Stomach (tissue), 9 donors: ENCODE data around the gene HTRA3. TPM values are rescaled to one million over a fixed set of nuclear protein-coding genes. Genes with fewer than 3 reads are reported as not detected.

Experiments used
- DNase-seq, 2 donors: peaks; one replicate each; pipeline versions ENCODE4 v3.0.0 to v3.0.0-alpha.2; 2013 to 2019
- H3K27ac ChIP-seq, 5 donors: fragments of 200-600 bp in 4 of 5; sonication (generic) in 4 of 5; one replicate each; pipeline ENCODE4 v1.5.1; 2013 to 2019; ENCODE audit warnings: mild to moderate bottlenecking in 1 of 5, moderate library complexity in 1 of 5
- H3K27me3 ChIP-seq, 3 donors: fragments of 200-600 bp; sonication (generic); one replicate each; pipeline ENCODE4 v1.5.1; 2017 to 2019; ENCODE audit warnings: mixed run types in 1 of 3
- H3K36me3 ChIP-seq, 4 donors: fragments of 200-600 bp; sonication (generic); 1 replicate in 3 of 4; 2 replicates in 1 of 4; pipeline ENCODE4 v1.5.1; 2016 to 2019
- H3K4me1 ChIP-seq, 4 donors: fragments of 200-600 bp; sonication (generic); one replicate each; pipeline ENCODE4 v1.5.1; 2016 to 2019
- H3K4me3 ChIP-seq, 4 donors: fragments of 200-600 bp; sonication (generic) in 3 of 4; one replicate each; pipeline ENCODE4 v1.5.1; 2016 to 2019; ENCODE audit warnings: mild to moderate bottlenecking in 1 of 4
- H3K9me3 ChIP-seq, 4 donors: fragments of 200-600 bp; sonication (generic); one replicate each; pipeline ENCODE4 v1.5.1; 2016 to 2019
- EP300 ChIP-seq: sonication (generic); formaldehyde crosslinking; IDR thresholded peaks from one replicate; pipeline ENCODE4 v1.6.1; 2017; ENCODE audit warnings: antibody characterized with exemption
- POLR2A ChIP-seq, 4 donors: fragments of 450-650 bp; IDR thresholded peaks; one replicate each; pipeline ENCODE4 v1.6.1; 2016; ENCODE audit warnings: antibody characterized with exemption in 4 of 4, control low read depth in 2 of 4, mild to moderate bottlenecking in 1 of 4, moderate library complexity in 1 of 4
- POLR2AphosphoS5 ChIP-seq, 3 donors: sonication (generic); formaldehyde crosslinking; IDR thresholded peaks; one replicate each; pipeline ENCODE4 v1.6.1; 2016; ENCODE audit warnings: antibody characterized with exemption in 3 of 3
- WGBS, 5 donors: extraction: QIAGEN DNeasy Blood & Tissue Kit in 3 of 5; methylation state at CpG; one replicate each; pipeline versions ENCODE4 v1.1.5 to v1.1.7; 2013 to 2018; 5-methylcytosine and 5-hydroxymethylcytosine counted together
- intact Hi-C: fragments of 100-400 bp; cut with DNase I; formaldehyde crosslinking; loops from one replicate; pipeline ENCODE4 v1.15.1; 2023; ENCODE audit warnings: low total_unique reads
- polyA plus RNA-seq, 3 donors: library from polyadenylated mRNA; stranded (reverse); fragments of 200-250 nt; gene quantifications; one replicate each; pipeline ENCODE4 v1.2.3, GENCODE V29; 2013
- total RNA-seq, 5 donors: library from RNA; depleted of rRNA; stranded (reverse); fragments of >200 nt; gene quantifications; one replicate each; pipeline versions ENCODE4 v1.1.0 to v1.2.3, GENCODE V29; 2014 to 2016
- TF ChIP-seq, protein P1 (sequence below), 7 experiments: fragments of 450-650 bp in 4 of 7; fragments of 200-600 bp in 3 of 7; sonication (generic) in 3 of 7; IDR thresholded peaks; one replicate each; pipeline ENCODE4 v1.5.1; 2016 to 2019; ENCODE audit warnings: antibody characterized with exemption in 7 of 7, control low read depth in 2 of 7, mild to moderate bottlenecking in 1 of 7
- donor health status: healthy with polysubstance abuse.
- donor health status: Bipolar disorder and iron deficiency.
- donor health status: healthy.

Gene HTRA3
- total and polyA plus RNA-seq, 8 donors, result 6.6 to 26.8 (median 15.9) TPM

DNA sequence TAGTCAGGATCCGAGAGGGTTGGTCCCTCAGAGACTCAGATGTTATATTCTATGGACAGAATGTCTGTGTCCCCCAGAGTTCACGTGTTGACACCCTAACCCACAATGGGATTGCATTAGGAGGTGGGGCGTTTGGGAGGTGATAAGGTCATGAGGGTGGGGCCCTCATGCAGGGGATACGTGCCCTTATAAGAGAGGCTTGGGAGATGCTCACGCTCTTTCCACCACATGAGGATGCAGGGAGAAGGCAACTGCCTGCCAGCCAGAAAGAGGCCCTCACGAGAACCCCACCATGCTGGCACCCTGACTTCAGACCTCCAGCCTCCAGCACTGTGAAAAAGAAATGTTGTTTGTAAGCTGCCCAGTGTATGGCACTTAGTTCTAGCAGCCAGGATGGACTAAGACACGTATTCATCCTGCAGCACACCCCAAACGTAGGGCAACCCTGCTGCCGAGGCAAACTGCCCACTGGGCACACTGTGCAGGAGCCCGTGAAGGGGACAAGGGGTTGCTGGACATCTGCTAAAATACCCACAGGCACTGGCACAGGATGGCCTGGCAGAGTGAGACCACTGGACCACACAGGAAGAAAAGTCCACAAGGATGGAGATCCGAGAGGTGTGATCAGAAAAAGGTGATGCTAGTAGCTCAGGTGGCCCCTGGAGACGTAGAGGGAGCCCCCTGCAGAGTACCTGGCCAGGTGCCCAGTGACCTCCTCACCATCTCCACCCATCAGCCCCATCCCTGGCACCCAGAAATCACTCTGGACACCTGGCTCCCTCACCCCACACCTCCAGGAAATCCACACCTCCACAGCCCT, 62.7 kb downstream of the HTRA3 start:
- intact Hi-C loops, result no loop called here
- TF ChIP-seq POLR2A (IDR thresholded peaks at IDR 0.05) (no peak), POLR2AphosphoS5 (IDR thresholded peaks at IDR 0.05) (no peak), EP300 (no peak)
- TF ChIP-seq, protein P1, sequence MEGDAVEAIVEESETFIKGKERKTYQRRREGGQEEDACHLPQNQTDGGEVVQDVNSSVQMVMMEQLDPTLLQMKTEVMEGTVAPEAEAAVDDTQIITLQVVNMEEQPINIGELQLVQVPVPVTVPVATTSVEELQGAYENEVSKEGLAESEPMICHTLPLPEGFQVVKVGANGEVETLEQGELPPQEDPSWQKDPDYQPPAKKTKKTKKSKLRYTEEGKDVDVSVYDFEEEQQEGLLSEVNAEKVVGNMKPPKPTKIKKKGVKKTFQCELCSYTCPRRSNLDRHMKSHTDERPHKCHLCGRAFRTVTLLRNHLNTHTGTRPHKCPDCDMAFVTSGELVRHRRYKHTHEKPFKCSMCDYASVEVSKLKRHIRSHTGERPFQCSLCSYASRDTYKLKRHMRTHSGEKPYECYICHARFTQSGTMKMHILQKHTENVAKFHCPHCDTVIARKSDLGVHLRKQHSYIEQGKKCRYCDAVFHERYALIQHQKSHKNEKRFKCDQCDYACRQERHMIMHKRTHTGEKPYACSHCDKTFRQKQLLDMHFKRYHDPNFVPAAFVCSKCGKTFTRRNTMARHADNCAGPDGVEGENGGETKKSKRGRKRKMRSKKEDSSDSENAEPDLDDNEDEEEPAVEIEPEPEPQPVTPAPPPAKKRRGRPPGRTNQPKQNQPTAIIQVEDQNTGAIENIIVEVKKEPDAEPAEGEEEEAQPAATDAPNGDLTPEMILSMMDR (IDR thresholded peaks at IDR 0.05), result no peak
- DNase-seq, result peak in 1 of 2 donors; percentile 19
- Histone ChIP-seq H3K27me3 (no peaks in the 10 kb centered on the region), H3K36me3 (no peaks in the 10 kb centered on the region), H3K27ac (no peak overlapping the region), H3K9me3 (peaks cover 0 to 2% (median 0%) of the 10 kb centered on the region in 4 donors), H3K4me3 (no peak overlapping the region), H3K4me1 (peaks cover 0 to 14% (median 11%) of the 10 kb centered on the region in 4 donors)
- 78 to 89% (median 84%) methylated on average over 8 to 12 of the region's 12 CpGs for WGBS, 5 donors

DNA sequence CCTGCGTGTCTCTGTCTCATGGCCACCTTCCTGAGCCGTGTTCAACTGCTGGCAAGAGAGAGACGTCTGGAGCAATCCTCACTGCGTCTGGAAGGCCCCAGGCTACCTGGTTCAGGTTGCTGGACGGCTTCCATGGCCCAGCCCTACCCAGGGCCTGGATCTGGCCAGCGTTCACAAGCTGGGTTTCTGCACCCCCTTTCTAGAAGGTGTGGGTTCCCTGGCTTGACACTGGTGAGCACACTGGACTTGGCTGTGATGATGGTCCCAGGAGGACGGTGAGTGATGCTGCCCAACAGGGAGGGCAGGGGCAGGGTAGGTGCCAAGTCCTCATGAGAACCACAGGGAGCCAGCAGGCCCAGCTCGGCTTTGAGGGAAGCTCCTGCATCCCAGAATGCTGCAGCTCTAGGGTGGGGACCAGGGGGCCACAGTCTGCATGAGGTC, 63.4 kb downstream of the HTRA3 start:
- no peak overlapping the region for H3K27ac ChIP-seq
- DNase-seq, result peak in 1 of 2 donors; percentile 8
- intact Hi-C loops, result no loop called here
- WGBS, 5 donors, result 67 to 80% (median 75%) methylated on average over 6 to 8 of the region's 8 CpGs
- peaks cover 0 to 14% (median 11%) of the 10 kb centered on the region in 4 donors for H3K4me1 ChIP-seq
- no peaks in the 10 kb centered on the region for H3K27me3 ChIP-seq
- peaks cover 0 to 2% (median 0%) of the 10 kb centered on the region in 4 donors for H3K9me3 ChIP-seq
- TF ChIP-seq, protein P1 (IDR thresholded peaks at IDR 0.05), result no peak
- no peak for TF ChIP-seq EP300
- TF ChIP-seq POLR2A (IDR thresholded peaks at IDR 0.05), result no peak
- no peak overlapping the region for H3K4me3 ChIP-seq
- no peaks in the 10 kb centered on the region for H3K36me3 ChIP-seq

DNA sequence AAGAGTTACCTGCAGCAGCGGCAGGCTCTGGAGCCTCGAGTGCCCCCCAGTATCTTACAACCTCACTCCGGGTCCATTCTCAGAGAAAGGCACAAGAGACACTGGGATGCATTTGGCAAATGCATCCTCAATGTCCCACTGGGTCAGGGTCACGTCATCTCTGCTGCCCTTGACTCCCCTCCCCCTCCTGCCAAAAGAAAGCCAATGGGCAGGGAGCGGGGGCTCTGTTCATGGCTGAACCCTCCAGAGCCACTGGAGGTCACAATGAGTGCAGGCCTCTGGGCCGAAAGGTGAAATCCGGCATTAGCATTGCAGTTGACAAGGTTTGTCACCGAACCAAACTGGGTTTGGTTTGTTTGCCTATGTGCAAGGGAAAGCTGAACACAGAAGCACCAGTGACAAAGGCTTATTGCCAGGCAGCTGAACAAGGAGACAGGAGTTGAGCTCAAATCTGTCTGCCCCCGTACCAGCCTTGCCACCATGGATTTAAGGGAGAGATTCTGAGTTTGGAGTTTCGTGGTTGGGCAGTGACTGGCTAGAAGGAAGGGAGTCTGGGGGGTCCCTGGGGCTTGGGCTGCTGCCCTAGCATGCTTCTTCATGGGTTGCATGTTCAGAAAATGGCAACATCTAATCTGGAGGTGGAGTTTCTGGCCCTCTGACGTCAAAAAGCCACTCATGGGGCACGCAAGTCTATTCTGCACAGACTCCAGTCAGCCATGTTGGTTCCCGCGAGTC, 64.3 kb downstream of the HTRA3 start:
- Histone ChIP-seq H3K9me3 (peaks cover 0 to 2% (median 0%) of the 10 kb centered on the region in 4 donors), H3K4me3 (no peak overlapping the region), H3K36me3 (no peaks in the 10 kb centered on the region), H3K4me1 (peaks cover 0 to 14% (median 11%) of the 10 kb centered on the region in 4 donors), H3K27ac (no peak overlapping the region), H3K27me3 (no peaks in the 10 kb centered on the region)
- TF ChIP-seq POLR2AphosphoS5 (IDR thresholded peaks at IDR 0.05) (no peak), POLR2A (IDR thresholded peaks at IDR 0.05) (no peak), EP300 (no peak)
- TF ChIP-seq, protein P1 (IDR thresholded peaks at IDR 0.05), result no peak
- DNase-seq, result peak in 1 of 2 donors; percentile 7
- intact Hi-C loops, result no loop called here
- WGBS, 5 donors, result 74 to 86% (median 78%) methylated on average over 9 to 14 of the region's 14 CpGs

DNA sequence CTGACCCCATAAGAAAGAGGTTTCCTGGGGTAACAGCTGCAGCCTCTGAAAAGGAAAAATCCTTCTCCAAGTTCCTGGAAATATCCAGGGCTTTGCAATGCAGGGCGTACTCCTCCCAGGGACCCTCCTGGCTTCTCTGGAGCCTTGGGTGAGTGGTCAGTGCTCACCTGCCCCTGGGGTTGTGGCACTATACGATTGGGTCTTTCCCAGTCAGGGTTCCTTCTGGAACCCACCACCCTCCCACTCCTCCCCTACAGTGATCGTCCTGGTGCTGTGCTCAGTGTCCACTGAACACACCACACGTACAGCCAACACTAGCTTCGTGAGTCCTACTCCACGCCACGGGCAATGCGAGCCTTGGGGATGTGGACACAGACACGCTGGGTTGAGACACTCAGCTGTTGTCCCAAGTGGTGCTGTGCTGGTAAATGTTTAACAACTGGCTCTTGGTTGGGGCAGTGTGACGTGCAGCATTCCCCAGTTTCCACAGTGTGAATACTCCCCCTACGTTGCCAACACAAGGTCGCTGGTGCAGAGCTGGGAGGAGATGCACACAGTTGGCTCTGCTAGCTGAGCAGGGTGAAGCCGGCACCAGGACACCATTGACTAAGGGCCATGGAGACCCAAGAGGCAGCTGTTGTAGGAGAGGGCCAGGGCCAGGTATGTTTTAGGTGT, 65.4 kb downstream of the HTRA3 start:
- Histone ChIP-seq H3K4me1 (peaks cover 0 to 14% (median 12%) of the 10 kb centered on the region in 4 donors), H3K27ac (peak overlapping the region in 1 of 5 donors; percentile 16), H3K27me3 (no peaks in the 10 kb centered on the region), H3K4me3 (no peak overlapping the region), H3K36me3 (no peaks in the 10 kb centered on the region), H3K9me3 (peaks cover 0 to 2% (median 0%) of the 10 kb centered on the region in 4 donors)
- intact Hi-C loops, result no loop called here
- TF ChIP-seq POLR2AphosphoS5 (IDR thresholded peaks at IDR 0.05), result no peak
- TF ChIP-seq, protein P1 (IDR thresholded peaks at IDR 0.05), result no peak
- TF ChIP-seq EP300, result no peak
- TF ChIP-seq POLR2A (IDR thresholded peaks at IDR 0.05), result no peak
- DNase-seq, result peak; percentile 23 to 57
- WGBS, 5 donors, result 62 to 82% (median 64%) methylated on average over 12 to 13 of the region's 13 CpGs
